ENCODE data around the gene TRMT112.
A peak's percentile ranks its signal among the peaks of the same experiment; 100 is the strongest.

Gene TRMT112

DNA sequence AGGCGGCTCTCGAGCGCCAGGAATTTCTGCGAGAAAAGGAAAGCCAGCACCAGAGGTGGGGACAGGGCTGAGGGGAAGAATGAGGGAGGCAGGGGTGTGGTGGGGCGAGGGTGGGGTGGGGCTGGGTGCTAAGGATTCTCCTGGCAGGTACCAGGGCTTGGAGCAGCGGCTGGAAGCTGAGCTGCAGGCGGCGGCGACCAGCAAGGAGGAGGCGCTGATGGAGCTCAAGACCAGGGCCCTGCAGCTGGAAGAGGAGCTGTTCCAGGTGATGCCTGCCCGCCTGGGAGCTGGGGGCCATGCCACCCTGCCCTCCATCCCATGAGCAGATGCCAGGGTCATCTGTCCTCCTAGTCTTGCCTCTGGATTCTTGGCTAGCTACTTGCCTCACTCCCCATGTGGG is 32.0 kb upstream of the TRMT112 start:
- no peak for DNase-seq

DNA sequence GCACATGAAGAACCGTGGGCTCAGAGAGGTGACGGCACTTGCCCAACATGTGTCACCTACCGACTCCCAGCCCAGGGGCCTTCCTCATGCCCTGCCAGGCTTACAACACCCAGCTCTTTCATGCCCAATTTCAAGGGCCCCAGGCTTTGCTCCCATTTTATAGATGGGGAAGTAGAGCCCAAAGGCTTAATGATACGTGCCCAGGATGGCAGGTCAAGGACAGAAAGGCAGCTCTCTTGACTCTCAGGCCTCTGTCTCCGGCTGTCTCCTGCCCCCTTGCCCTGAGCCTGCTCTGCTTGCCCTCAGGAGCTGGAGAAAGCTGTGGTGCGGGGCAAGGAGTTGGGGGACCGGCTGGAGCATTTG is 31.6 kb upstream of the TRMT112 start:
- no peak for DNase-seq

DNA sequence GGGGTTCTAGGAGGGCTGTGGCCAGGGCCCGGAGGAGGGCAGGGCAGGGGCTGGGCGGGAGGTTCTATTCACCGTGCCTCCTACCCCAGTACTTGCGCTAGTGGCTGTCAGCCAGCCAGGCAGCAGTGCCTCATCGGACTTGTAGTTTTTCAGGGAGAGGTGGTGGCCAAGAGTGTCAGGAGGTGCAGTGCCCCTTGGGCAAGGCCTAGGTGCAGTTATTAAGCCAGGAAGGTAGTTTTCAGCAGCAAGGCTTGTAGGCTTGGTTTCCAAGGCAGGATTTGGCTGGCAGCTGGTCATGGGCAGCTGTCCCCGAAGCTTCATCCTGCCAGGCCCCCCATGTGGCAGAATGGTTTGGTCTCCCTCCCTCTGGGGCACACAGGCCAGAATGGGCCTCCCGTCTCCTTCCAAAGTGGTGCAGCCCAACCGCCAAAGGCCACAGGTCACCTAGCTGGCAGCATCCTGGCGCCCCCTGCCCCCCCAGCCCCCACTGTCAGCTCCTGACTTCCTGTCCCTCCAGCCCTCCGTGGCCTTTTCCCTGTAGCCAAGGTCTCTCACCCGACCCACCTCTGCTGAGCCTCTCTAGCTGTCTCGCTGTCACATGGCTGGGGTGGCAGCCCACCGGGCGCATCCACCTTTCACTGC is 31.1 kb upstream of the TRMT112 start:
- no peak for DNase-seq

DNA sequence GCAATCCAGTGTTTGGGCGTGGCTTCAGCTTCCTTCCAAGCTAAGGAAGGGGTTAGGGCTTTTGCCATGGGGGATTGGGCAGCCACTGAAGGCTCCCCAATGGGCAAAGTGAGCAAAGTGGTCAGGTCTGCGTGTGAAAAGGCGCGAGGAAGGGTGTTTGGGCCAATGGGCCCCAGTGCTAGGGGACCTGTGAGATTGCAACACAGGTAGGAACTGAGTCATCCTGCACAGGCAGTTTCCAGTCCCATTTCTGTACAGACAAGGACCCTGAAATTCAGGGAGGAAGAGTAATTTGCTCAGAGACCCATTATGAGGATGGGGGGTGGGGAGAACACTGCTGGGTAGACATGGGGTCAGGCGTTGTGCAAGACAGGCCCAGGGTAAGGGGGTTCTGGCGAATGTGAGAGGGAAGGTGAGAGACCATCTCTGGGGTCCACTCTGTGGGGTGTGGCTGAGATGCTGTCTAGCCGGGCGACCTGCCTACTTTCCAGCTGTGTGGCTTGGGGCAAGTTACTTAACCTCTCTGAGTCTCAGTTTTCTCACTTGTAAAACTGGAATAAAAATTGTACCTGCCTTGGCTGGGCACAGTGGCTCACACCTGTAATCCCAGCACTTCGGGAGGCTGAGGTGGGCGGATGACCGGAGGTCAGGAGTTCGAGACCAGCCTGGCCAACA is 30.0 kb upstream of the TRMT112 start:
- no peak for DNase-seq

DNA sequence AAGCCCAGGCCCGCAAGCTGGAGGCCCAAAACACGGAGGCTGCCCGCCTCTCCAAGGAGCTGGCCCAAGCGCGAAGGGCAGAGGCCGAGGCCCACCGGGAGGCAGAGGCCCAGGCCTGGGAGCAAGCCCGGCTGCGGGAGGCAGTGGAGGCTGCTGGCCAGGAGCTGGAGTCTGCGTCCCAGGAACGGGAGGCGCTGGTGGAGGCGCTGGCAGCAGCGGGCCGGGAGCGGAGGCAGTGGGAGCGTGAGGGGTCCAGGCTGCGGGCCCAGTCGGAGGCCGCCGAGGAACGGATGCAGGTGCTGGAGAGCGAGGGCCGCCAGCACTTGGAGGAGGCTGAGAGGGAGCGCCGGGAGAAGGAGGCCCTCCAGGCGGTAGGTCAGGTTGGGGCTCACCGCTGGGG is 27.4 kb upstream of the TRMT112 start:
- DNase-seq = no peak

DNA sequence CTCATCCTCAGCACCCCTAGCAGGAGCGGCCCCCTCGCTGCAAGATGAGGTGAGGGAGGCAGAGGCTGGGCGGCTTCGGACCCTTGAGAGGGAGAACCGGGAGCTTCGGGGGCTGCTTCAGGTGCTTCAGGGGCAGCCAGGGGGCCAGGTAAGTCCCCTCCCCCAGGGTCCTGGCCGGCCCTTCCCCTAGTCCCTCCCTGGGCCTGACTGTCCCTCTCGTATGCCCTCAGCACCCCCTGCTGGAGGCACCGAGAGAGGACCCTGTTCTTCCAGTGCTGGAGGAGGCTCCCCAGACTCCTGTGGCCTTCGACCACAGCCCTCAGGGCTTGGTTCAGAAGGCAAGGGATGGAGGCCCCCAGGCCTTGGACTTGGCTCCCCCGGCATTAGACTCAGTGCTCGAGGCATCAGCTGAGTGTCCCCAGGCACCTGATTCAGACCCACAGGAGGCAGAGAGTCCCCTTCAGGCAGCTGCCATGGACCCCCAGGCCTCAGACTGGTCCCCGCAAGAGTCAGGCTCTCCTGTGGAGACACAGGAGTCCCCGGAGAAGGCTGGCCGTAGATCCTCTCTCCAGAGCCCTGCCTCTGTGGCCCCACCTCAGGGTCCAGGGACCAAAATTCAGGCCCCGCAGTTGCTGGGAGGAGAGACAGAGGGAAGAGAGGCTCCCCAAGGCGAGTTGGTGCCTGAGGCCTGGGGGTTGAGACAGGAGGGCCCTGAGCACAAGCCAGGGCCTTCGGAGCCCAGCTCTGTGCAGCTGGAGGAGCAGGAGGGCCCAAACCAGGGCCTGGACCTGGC is 26.6 kb upstream of the TRMT112 start:
- peak; percentile 53 for DNase-seq

DNA sequence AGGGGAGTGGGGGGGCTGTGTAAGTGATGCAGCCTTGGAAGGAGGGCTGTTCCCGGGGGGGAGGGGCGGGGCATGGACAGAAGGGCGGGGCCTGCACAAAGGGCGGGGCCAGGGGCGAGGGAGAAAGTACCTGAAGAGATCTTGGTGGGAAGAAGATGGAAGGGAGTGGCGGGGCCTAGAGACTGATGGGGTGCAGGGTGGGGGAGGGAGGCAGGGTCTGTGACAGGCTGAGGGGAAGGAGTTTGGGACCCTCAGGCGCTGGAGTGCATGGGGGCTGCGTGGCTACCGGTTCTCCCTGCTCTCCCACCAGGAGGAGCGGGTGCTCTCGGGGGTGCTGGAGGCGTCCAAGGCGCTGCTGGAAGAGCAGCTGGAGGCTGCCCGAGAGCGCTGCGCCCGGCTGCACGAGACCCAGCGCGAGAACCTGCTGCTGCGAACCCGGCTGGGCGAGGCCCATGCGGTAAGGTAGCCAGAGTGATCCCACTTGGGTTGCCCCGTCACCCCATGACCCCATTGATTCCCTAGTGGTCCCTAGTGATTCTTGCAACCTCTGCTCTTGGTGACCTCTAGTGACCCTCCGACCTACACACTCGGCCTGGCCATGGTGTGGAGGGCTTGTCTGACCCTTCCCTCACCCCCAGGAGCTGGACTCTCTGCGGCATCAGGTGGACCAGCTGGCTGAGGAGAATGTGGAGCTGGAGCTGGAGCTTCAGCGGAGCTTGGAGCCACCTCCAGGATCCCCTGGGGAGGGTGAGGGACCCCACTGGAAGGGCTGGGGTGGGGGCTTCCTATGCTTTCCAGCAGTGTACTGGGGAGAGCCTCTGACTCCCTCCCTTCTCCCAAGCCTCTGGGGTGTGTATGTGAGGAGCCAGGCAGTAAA is 25.7 kb upstream of the TRMT112 start:
- DNase-seq = no peak

DNA sequence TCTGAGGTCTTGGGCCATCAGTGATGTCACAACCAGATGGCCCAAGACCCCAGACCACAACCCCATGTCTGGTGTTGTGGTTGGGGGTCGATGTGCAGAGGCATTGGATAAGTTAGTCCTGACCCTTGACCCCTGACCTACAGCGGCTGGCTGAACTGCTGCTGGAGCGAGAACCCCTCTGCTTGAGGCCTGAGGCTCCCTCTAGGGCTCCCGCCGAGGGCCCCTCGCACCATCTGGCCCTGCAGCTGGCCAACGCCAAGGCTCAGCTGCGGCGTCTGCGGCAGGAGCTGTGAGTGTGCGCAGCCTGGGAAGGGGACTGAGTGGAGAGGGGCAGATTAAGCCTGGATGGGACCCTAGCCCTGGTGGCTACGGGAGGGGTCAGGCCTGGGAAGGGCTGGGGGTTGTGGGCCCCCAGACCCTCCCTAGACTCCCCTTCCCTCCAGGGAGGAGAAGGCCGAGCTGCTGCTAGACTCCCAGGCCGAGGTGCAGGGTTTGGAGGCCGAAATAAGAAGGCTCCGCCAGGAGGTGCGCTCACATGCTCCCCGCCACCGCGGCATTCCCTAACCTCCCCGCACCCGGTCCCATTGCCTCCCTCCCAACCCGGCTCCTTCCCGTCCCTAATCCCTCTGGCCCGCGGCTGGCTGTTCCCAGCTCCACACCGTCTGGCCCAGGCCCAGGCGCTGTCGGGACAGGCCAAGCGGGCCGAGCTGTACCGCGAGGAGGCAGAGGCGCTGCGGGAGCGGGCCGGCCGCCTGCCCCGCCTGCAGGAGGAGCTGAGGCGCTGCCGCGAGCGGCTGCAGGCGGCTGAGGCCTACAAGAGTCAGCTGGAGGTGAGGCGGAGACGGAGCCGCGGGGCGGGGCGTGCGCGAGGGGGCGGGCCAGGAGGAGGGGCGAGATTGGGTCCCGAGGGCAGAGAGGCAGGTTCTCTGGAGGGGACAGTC is 24.8 kb upstream of the TRMT112 start:
- peak; percentile 89 for DNase-seq

DNA sequence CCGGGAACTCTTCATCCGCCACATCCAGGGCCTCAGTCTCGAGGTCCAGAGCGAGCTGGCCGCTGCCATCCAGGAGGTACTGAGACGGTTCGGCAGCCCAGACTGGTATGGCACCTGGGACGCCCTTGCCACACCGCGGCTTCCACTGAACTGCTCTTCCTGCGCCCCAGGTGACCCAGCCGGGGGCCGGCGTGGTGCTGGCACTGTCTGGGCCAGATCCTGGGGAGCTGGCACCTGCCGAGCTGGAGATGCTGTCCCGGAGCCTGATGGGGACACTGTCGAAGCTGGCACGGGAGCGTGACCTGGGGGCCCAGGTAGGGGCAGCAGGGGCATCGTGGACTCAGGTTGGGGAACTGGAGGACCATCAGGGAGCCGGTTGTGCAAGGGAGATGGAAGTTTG is 24.1 kb upstream of the TRMT112 start:
- DNase-seq = no peak

DNA sequence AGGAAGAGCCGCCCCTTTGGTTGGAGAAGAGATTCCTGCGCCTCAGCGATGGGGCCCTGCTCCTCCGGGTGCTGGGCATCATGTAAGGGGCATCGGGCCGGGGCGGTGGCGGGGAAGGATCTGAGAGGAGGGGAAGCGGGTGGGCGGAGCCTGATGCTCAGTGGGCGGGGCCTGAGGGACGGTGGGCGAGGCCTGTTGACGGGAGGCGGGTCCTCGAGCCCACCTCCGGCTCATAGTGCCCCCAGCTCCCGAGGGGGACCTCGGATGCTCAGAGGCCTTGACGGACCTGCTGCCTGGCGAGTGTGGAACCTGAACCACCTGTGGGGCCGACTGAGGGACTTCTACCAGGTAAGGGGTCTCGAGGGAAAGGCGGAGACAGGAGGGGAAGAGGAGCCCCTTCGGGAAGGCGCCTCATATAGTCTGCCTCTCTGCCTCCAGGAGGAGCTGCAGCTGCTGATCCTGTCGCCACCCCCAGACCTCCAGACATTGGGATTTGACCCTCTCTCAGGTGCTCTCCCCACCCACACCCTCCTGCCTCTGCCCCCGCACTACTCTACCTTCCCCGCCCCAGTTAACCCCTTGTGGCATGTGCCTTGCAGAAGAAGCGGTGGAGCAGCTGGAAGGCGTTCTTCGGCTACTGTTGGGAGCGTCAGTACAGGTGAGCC is 23.4 kb upstream of the TRMT112 start:
- peak; percentile 52 for DNase-seq

DNA sequence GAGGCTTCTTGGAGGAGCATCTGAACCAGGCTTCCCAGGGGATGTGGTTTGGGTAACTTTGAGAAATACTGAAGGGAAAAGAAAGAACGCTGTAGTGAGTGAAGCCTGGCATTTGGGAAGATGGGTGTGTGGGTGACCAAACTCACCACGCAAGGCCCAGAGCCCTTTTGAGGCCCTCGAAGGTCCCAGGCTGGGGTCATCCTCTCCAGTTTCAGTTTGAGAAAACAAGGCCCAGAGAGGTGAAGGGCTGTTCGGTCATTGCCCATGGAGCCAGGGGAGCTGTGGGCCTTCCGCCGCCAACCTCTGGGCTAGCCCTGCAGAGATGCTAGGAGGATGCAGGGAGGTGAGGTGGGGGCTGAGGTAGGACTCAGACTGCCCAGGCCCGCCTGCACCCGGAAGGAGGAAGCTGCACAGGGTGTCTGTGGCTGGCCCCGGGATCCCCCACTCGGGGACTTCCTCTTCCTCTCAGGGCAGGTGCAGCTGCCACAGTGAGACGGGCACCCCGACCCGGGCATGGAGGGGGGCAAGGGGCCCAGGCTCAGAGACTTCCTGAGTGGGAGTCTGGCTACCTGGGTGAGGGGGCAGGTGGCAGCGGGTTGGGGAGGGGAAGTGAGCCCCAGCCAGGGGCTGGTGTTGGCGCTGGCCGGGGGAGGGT is 22.5 kb upstream of the TRMT112 start, which contains the start of gene CCDC88B:
CCDC88B (plus strand) TSS at position 451 of the 655 bp plus-strand sequence; CDS start at position 514, 63 bp downstream.
- DNase-seq = no peak

DNA sequence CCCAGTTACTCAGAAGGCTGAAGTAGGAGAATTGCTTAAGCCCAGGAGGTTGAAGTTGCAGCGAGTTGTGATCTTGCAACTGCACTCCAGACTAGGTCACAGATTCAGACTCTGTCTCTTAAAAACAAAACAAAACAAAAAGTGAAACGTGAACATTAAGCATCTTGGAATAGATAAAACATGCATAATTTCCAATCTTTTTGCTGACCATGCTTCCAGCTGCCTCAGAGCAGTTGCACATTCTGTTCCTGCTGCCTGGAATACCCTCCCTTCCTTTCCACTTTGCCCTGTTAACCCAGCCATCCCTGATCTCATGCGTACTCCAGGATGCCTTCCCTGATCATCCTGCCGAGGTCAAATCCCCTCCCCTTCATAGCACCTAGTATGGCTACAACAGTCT is 21.9 kb upstream of the TRMT112 start:
- no peak for DNase-seq

DNA sequence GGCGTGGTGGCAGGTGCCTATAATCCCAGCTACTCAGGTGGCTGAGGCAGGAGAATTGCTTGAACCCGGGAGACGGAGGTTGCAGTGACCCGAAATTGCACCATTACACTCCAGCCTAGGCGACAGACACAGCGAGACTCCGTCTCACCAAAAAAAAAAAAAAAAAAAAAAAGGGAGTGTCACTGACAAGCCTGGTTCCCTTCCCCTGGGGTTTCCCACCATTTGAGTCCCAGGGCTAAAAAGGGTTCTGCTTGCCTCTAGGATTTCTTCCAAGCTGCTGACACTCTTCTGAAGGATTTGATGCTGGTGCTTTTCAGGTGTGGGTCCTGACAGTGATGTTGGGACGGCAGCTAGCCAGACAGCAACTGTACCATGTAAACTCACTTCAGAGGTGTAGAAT is 21.4 kb upstream of the TRMT112 start:
- no peak for DNase-seq

DNA sequence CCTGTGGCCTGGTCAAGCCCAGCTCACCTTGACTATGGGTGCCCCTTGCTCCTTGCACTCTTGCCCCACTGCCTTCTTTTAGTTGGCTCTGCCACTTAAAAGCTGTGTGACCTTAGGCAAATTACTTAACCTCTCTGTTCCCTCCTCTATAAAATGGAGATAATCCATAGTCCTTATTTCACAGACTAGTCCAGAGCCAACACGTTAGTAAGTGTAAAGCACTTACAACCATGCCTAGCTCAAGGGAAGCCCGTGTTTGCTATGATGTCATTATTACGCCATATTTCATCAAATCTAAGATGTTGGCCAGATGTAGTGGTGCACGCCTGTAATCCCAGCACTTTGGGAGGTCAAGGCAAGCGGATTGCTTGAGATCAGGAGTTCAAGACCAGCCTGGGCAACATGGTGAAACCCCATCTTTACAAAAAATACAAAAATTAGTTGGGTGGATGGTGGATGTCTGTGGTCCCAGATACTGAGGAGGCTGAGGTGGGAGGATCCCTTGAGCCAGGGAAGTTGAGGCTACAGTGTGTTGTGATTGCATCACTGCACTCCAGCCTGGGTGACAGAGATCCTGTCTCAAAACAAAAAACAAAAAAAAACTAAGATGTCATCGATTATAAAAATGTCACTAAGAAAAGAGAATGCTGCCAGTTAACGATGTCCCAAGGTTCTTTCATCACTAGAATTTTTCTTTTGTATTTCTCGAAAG is 20.3 kb upstream of the TRMT112 start:
- no peak for DNase-seq

DNA sequence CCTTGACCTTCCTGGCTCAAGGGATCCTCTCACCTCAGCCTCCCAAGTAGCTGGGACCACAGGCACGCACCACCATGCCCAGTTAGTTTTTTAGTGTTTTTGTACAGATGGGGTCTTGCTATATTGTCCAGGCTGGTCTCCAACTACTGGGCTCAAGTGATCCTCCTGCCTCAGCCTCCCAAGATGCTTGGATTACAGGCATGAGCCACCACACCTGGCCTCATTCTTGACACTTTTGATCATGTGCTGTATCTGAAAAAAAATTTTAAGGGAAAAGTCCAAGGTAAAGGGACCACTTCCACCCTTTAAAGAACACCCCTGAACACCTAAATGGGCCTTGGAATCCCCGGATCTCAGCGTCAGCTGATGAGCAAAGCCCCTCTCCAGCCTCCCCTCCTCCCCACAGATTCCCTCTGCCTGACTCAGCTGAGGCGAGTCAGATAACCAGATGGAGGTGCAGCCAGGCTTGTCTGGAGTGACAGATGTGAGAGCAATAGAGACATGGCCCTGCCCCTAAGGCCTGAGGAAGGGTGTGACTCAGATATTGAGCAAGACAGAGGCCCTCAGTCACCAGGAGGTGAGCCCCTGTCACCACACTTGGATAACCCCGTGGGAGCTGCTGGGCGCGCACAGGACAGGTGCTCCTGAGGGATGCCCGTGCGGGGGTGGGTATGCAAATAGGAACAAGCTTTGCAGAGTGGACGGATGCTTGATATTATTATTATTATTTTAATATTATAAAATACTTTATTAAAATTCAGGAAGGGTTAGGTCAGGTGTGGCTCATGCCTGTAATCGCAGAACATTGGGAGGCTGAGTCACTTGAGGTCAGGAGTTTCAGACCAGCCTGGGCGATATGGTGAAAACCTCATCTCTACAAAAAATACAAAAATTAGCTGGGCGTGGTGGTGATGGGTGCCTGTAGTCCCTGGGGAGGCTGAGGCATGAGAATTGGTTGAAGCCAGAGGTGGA is 17.7 kb upstream of the TRMT112 start:
- peak; percentile 99 for DNase-seq

DNA sequence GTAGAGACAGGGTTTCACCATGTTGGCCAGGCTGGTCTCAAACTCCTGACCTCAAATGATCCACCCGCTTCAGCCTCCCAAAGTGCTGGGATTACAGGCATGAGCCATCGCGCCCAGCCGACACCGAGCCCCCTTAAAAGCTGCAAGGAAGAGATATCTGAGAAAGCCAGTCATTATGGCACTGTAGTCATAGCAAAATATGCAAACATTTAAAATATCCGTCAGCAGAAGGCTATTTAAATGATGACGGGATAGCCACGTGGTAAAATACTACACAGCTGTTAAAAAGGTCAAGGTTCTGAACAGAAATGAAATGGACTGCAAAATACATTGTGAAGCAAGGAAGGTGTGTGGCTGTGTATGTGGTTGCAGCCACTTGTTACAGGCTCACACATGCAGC is 16.2 kb upstream of the TRMT112 start:
- no peak for DNase-seq

DNA sequence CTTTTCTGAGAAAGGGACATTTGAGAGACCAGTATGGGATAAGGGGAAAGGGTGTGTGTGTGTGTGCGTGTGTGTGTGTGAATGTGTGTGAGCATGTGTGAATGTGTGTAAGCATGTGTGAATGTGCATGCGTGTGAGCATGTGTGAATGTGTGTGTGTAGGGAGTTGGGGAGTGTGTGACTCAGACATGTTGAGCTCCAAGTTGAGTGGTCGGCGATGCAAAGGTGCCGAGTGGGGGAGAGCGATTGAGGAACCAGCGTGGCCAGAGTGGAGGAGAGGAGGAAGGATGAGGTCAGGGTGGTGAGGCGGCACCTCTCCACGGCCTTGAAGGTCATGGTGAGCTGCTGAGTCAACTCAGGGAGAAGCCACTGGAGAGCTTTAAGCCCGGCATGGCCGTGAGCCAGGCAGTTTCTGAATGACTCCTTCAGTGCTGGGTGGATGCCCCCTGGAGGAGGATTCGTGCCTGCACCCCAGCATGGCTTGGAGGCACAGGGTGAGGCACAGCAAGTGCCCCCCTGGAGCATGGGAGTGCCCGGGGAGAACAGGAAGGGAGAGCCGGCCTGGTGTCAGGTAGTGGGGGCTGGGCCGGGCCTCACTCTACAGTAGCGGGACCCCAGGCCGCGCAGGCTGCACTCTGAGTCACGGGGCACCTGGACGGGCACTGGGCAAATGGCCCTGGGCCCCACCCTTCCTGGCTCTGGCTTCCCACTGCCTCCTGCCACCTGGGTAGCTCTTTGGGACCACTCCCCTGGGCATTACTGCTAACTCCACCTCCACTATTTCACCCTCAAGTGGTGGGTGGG is 14.4 kb upstream of the TRMT112 start:
- DNase-seq = peak; percentile 74

DNA sequence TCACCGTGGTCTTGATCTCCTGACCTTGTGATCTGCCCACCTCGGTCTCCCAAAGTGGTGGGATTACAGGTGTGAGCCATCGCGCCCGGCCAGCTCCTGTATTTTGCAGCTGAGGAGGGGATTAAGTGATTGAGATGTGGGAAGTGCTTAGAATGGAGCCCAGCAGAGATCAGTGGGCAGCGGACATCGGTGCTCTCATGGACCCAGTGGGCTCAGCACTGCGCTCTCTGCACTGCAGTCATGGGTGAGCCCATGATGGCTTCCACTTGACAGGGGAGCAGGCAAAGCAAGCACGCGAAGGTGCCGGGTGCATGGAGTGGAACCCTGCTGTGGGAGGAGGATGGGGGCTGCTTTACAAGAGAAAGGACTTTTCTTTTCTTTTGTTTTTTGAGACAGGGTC is 13.5 kb upstream of the TRMT112 start:
- no peak for DNase-seq
